Left renal pelvis (tissue), 4 donors: ENCODE measurements around the gene OR52N4. TPM values are rescaled to one million over a fixed set of nuclear protein-coding genes. Genes with fewer than 3 reads are reported as not detected.

ENCODE experiments used
- polyA plus RNA-seq, 4 donors: library from polyadenylated mRNA; unstranded; fragments of 120-200 nt; gene quantifications; one replicate each; pipeline ENCODE4 v1.2.1, GENCODE V29; 2013; ENCODE audit not compliant: insufficient read length in 4 of 4

Gene OR52N4
- polyA plus RNA-seq, 4 donors, result not detected

Other genes starting within 250 kb of the OR52N4 start
- not detected for gene UBQLN3, start 244.3 kb upstream of the OR52N4 start, polyA plus RNA-seq
- gene UBQLNL, start 237.5 kb upstream of the OR52N4 start, polyA plus RNA-seq, result 1 to 10 TPM in 1 of 4 donors, under 1 TPM in 3; 0.33 to 1.2 (median 0.51) TPM
- not detected for gene OR52H1, start 205.7 kb upstream of the OR52N4 start, polyA plus RNA-seq
- gene OR52B6, start 173.4 kb upstream of the OR52N4 start, polyA plus RNA-seq, result under 1 TPM in 1 of 4 donors, not detected in 3; 0.20 TPM
- gene TRIM6, start 157.6 kb upstream of the OR52N4 start, polyA plus RNA-seq, result 10 to 100 TPM in 3 of 4 donors, 1 to 10 TPM in 1; 3.4 to 69.0 (median 16.9) TPM
- 10 to 100 TPM; 10.4 to 11.1 (median 10.5) TPM for gene TRIM34, start 129.2 kb upstream of the OR52N4 start, polyA plus RNA-seq
- 10 to 100 TPM; 39.6 to 45.2 (median 43.2) TPM for gene TRIM5, start 69.2 kb upstream of the OR52N4 start, polyA plus RNA-seq
- 10 to 100 TPM in 2 of 4 donors, 1 to 10 TPM in 2; 8.4 to 23.5 (median 9.3) TPM for gene TRIM22, start 64.5 kb upstream of the OR52N4 start, polyA plus RNA-seq
- gene OR56B1, start 17.8 kb upstream of the OR52N4 start, polyA plus RNA-seq, result not detected
- gene OR52N5, start 29.1 kb downstream of the OR52N4 start, polyA plus RNA-seq, result not detected
- not detected for gene OR52N1, start 37.0 kb downstream of the OR52N4 start, polyA plus RNA-seq
- not detected for gene OR52N2, start 54.7 kb downstream of the OR52N4 start, polyA plus RNA-seq
- gene OR52E6, start 87.7 kb downstream of the OR52N4 start, polyA plus RNA-seq, result not detected
- gene OR52E8, start 103.4 kb downstream of the OR52N4 start, polyA plus RNA-seq, result not detected
- gene OR52E4, start 126.4 kb downstream of the OR52N4 start, polyA plus RNA-seq, result not detected
- not detected for gene OR52E5, start 139.0 kb downstream of the OR52N4 start, polyA plus RNA-seq
- not detected for gene OR56A3, start 188.0 kb downstream of the OR52N4 start, polyA plus RNA-seq
- not detected for gene OR56A5, start 214.3 kb downstream of the OR52N4 start, polyA plus RNA-seq
- gene OR52L1, start 232.7 kb downstream of the OR52N4 start, polyA plus RNA-seq, result not detected